ENCODE results near the gene TMEM128. TPM values are rescaled to one million over a fixed set of nuclear protein-coding genes. Genes with fewer than 3 reads are reported as not detected.
"Not testable (repeated sequence)": the region's sequence is repeated elsewhere in the genome, so short reads cannot be mapped to it uniquely, and the experiment has no call there.

TMEM128 gene
- polyA plus RNA-seq, 4 donors, result 15.7 to 34.5 (median 22.8) TPM

- Histone ChIP-seq H3K27me3 (ENCODE audit: control insufficient read depth in 3 of 3, insufficient read depth in 3 of 3, low read length in 3 of 3) (no peaks in the 10 kb centered on the region), H3K36me3 (ENCODE audit: control insufficient read depth in 3 of 3, insufficient read depth in 2 of 3, low read depth in 1 of 3, low read length in 3 of 3) (no peaks in the 10 kb centered on the region), H3K9me3 (ENCODE audit: control insufficient read depth in 2 of 2, insufficient read depth in 1 of 2, low read depth in 1 of 2, low read length in 1 of 2) (no peaks in the 10 kb centered on the region), H3K27ac (ENCODE audit: low read depth in 1 of 3, low read length in 2 of 3) (no peak overlapping the region), H3K4me3 (ENCODE audit: low read depth in 1 of 3, low read length in 3 of 3) (no peak overlapping the region), H3K4me1 (ENCODE audit: control insufficient read depth in 3 of 3, insufficient read depth in 2 of 3, low read depth in 1 of 3, low read length in 2 of 3) (no peaks in the 10 kb centered on the region)
- 75 to 84% (median 79%) methylated on average over 10 of the region's 10 CpGs for WGBS, 3 donors
- DNase-seq (no peak), FAIRE-seq (no peak)
These were observed 44.2 kb downstream of the TMEM128 start for GRCh38 chr4:4203688-4204400.

GRCh38 chr4:4202510-4202909, 45.5 kb downstream of the TMEM128 start:
- Histone ChIP-seq H3K27ac (ENCODE audit: low read depth in 1 of 3, low read length in 2 of 3) (no peak overlapping the region), H3K27me3 (ENCODE audit: control insufficient read depth in 3 of 3, insufficient read depth in 3 of 3, low read length in 3 of 3) (no peaks in the 10 kb centered on the region), H3K4me3 (ENCODE audit: low read depth in 1 of 3, low read length in 3 of 3) (no peak overlapping the region), H3K4me1 (ENCODE audit: control insufficient read depth in 3 of 3, insufficient read depth in 2 of 3, low read depth in 1 of 3, low read length in 2 of 3) (no peaks in the 10 kb centered on the region), H3K9me3 (ENCODE audit: control insufficient read depth in 2 of 2, insufficient read depth in 1 of 2, low read depth in 1 of 2, low read length in 1 of 2) (no peaks in the 10 kb centered on the region), H3K36me3 (ENCODE audit: control insufficient read depth in 3 of 3, insufficient read depth in 2 of 3, low read depth in 1 of 3, low read length in 3 of 3) (no peaks in the 10 kb centered on the region)
- no peak for DNase-seq
- no peak for FAIRE-seq
- WGBS, 3 donors, result 63 to 71% (median 67%) methylated on average over 4 of the region's 4 CpGs

- no peaks in the 10 kb centered on the region for H3K36me3 ChIP-seq (ENCODE audit: control insufficient read depth in 3 of 3, insufficient read depth in 2 of 3, low read depth in 1 of 3, low read length in 3 of 3)
- no peaks in the 10 kb centered on the region for H3K9me3 ChIP-seq (ENCODE audit: control insufficient read depth in 2 of 2, insufficient read depth in 1 of 2, low read depth in 1 of 2, low read length in 1 of 2)
- 35 to 54% (median 50%) methylated on average over 4 of the region's 4 CpGs for WGBS, 3 donors
- FAIRE-seq (no peak), DNase-seq (no peak)
- H3K4me1 ChIP-seq (ENCODE audit: control insufficient read depth in 3 of 3, insufficient read depth in 2 of 3, low read depth in 1 of 3, low read length in 2 of 3), result no peaks in the 10 kb centered on the region
- H3K27me3 ChIP-seq (ENCODE audit: control insufficient read depth in 3 of 3, insufficient read depth in 3 of 3, low read length in 3 of 3), result no peaks in the 10 kb centered on the region
- no peak overlapping the region for H3K27ac ChIP-seq (ENCODE audit: low read depth in 1 of 3, low read length in 2 of 3)
- no peak overlapping the region for H3K4me3 ChIP-seq (ENCODE audit: low read depth in 1 of 3, low read length in 3 of 3)
These were observed 47.4 kb downstream of the TMEM128 start for GRCh38 chr4:4200624-4201023.

DNA sequence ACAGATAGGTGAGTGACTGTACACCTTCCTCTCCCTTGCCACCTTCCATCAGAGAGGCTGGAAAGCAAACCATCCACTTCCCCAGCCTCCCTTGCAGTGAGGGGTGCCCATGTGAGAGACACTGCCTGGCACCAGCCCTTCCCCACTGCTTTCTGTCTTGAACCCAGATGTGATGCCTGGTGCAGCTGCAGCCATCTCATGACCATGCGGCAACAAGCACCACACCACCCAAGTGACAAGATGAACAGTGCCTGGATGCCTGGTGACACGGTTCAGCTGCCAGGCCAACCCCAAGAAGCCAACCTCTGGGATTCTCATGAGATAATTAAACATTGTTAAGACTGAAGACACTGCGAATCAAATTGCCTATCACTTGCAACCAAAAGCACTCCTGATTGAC, 52.7 kb downstream of the TMEM128 start:
- no peak for FAIRE-seq

DNA sequence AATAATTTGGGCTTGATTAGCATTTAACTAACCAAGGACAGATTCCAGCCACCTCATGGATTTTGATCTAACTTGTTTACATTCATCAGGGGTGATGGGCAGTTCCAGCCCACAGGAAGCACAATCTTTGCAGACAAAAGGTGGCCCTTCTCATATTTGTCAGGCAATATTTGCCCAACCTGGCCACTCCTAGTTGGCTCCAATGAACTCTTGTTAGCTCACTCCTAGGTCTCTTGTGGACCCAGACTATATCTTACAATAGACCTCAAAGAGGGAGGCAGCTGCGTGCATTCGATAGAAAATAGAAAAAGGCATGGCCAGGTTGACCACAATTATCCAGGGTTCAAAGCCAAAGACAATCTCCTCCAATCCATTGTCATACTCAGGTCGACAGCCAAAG, 59.5 kb downstream of the TMEM128 start:
- H3K9me3 ChIP-seq (ENCODE audit: control insufficient read depth in 2 of 2, insufficient read depth in 1 of 2, low read depth in 1 of 2, low read length in 1 of 2); H3K27ac ChIP-seq (ENCODE audit: low read depth in 1 of 3, low read length in 2 of 3); H3K36me3 ChIP-seq (ENCODE audit: control insufficient read depth in 3 of 3, insufficient read depth in 2 of 3, low read depth in 1 of 3, low read length in 3 of 3); H3K27me3 ChIP-seq (ENCODE audit: control insufficient read depth in 3 of 3, insufficient read depth in 3 of 3, low read length in 3 of 3); FAIRE-seq; DNase-seq; H3K4me1 ChIP-seq (ENCODE audit: control insufficient read depth in 3 of 3, insufficient read depth in 2 of 3, low read depth in 1 of 3, low read length in 2 of 3); H3K4me3 ChIP-seq (ENCODE audit: low read depth in 1 of 3, low read length in 3 of 3): not testable (repeated sequence)
- 47 to 73% (median 63%) methylated on average over 3 of the region's 3 CpGs for WGBS, 3 donors

More for the DNA sequence above, 52.7 kb downstream of the TMEM128 start:
- 86 to 92% (median 92%) methylated on average over 3 of the region's 3 CpGs for WGBS, 3 donors
- no peaks in the 10 kb centered on the region for H3K9me3 ChIP-seq (ENCODE audit: control insufficient read depth in 2 of 2, insufficient read depth in 1 of 2, low read depth in 1 of 2, low read length in 1 of 2)
- no peaks in the 10 kb centered on the region for H3K4me1 ChIP-seq (ENCODE audit: control insufficient read depth in 3 of 3, insufficient read depth in 2 of 3, low read depth in 1 of 3, low read length in 2 of 3)
- H3K27me3 ChIP-seq (ENCODE audit: control insufficient read depth in 3 of 3, insufficient read depth in 3 of 3, low read length in 3 of 3), result peaks cover 0 to 4% (median 0%) of the 10 kb centered on the region in 3 donors
- no peak overlapping the region for H3K27ac ChIP-seq (ENCODE audit: low read depth in 1 of 3, low read length in 2 of 3)
- H3K36me3 ChIP-seq (ENCODE audit: control insufficient read depth in 3 of 3, insufficient read depth in 2 of 3, low read depth in 1 of 3, low read length in 3 of 3), result no peaks in the 10 kb centered on the region
- H3K4me3 ChIP-seq (ENCODE audit: low read depth in 1 of 3, low read length in 3 of 3), result no peak overlapping the region
- no peak for DNase-seq

Other genes with a start within 250 kb of the TMEM128 start
- gene OTOP1, start 21.3 kb downstream of the TMEM128 start, polyA plus RNA-seq, result not detected
- 10 to 100 TPM in 2 of 4 donors, 1 to 10 TPM in 2; 4.5 to 19.7 (median 11.1) TPM for gene LYAR, start 41.9 kb upstream of the TMEM128 start, polyA plus RNA-seq
- gene ZBTB49, start 42.0 kb upstream of the TMEM128 start, polyA plus RNA-seq, result 1 to 10 TPM; 1.8 to 5.8 (median 2.6) TPM
- 10 to 100 TPM in 1 of 4 donors, 1 to 10 TPM in 1, under 1 TPM in 1, not detected in 1; 0.27 to 12.2 (median 8.2) TPM for gene NSG1, start 138.9 kb upstream of the TMEM128 start, polyA plus RNA-seq